ENCODE results near the gene RAB10.
"Not testable (repeated sequence)": the region's sequence is repeated elsewhere in the genome, so short reads cannot be mapped to it uniquely, and the experiment has no call there.

RAB10 gene

GRCh38 chr2:26157580-26157979 lies 123.7 kb downstream of the RAB10 start:
- no peak for DNase-seq (ENCODE audit: low spot score)

DNA sequence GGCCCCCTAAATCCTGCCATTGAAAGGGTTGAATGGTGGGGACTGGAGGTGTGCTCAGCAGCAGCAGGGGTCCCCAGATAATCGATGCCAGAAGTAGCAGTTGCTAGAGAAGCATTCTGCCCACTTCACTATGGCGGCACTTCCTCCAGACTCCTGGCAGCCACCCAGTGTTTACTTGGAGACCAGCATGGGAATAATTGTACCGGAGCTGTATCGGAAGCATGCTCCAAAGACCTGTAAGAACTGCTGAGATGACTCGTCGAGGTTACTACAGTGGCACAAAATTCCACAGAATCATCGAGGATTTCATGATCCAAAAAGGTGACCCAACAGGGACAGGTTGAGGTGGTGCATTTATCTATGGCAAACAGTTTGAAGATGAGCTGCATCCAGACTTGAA lies 128.0 kb downstream of the RAB10 start:
- no peak for DNase-seq (ENCODE audit: low spot score)

- DNase-seq (ENCODE audit: low spot score) = no peak
These were observed 129.1 kb downstream of the RAB10 start for GRCh38 chr2:26162963-26163362.

GRCh38 chr2:26164231-26164630 lies 130.3 kb downstream of the RAB10 start:
- no peak for DNase-seq (ENCODE audit: low spot score)

DNA sequence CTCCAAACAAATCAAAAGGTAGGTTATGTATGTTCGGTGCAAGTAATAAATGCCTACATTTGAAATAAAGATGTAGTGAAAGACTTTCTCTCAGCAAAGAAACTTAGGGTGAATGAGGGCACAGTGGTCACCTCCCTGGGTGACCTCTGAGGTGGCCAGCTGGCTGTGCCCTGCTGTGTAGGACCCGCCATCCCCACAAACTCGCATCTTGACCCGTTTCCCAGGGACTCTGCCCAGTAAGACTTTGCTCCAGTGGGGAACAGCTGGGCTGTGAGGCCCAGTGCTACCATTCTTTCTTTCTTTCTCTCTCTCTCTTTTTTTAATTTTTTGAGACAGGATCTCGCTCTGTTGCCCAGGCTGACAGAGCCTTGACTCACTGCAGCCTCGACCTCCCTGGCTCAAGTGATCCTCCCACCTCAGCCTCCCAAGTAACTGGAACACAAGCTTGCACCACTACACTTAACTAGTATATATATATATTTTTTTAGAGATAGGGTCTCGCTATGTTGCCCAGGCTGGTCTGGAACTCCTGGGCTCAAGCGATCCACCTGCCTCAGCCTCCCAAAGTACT lies 130.8 kb downstream of the RAB10 start:
- no peak for DNase-seq (ENCODE audit: low spot score)

GRCh38 chr2:26165403-26165802 lies 131.5 kb downstream of the RAB10 start:
- DNase-seq (ENCODE audit: low spot score) = no peak

- DNase-seq (ENCODE audit: low spot score) = not testable (repeated sequence)
These were observed 132.7 kb downstream of the RAB10 start for GRCh38 chr2:26166541-26166940.

GRCh38 chr2:26168785-26169184 lies 134.9 kb downstream of the RAB10 start:
- no peak for DNase-seq (ENCODE audit: low spot score)

GRCh38 chr2:26169226-26169625 lies 135.3 kb downstream of the RAB10 start:
- no peak for DNase-seq (ENCODE audit: low spot score)

DNA sequence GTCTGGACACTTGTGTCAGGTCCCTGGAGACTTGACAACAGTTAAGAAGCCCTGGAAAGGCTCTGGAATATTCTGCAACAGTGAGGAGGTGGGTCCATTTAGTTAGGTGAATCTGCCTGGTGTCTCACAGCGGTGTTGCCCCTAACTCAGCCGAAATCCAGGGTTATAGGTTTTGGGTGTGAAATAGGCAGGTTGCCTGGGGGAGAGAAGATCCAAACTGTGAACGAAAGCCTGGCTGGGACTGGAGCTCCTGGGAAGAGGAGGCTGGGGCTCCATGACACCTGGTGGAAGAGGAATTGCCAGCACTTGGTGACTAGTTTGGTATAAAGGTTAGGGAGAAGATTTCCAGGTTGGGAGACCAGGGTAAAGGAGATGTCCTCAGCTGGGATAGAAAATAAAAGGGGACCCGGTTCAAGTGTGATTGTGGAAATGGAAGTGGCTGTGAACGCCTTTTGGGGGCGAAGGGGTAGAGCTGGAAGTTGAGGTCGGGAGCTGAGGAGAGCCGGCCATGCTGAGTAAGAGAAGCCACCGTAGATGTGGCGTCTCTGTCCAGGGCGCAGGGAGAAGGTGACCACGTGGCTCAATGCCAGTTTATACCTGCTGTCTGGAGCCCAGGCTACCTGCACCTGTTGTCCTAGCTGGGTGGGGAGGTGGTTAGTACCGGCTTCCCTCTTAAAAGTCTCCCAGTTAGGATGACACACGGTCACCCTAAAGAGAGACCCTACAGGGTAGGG lies 136.0 kb downstream of the RAB10 start:
- no peak for DNase-seq (ENCODE audit: low spot score)

- no peak for DNase-seq (ENCODE audit: low spot score)
These were observed 136.9 kb downstream of the RAB10 start for GRCh38 chr2:26170795-26171194.

DNA sequence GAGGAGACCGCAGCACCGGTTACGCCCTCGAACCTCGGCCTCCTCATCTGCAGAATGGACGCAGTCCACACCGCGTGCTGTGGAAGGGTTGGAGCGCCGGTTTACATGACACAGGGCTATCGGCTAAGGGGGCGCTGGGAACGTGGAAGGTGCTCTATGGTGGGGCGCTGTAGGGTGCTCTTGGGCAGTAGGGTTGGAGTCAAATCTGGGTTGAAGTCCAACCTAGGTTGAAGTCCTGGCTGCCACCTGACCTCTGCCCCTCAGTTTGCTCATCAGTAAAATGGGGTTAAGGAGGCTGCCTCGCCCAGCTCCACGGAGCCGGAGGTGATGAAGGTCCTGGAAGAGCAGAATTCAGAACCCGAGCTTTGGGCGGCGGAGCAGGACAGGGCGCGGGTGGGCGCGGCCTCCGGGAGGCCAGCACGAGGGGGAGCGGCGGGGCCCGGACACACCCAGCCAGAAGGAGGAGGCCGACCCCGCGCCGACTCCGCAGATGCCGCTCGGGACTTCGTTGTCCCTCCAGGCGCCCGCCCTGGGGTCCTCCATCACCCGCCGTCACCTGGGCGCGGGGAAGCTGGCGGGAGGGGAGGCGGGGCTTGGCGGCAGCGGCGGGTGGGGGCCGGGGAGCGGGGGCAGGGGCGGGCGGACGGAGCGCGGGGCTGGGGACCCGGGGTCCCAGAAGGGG lies 138.4 kb downstream of the RAB10 start:
- no peak for DNase-seq (ENCODE audit: low spot score)

- DNase-seq (ENCODE audit: low spot score) = no peak
These were observed 139.2 kb downstream of the RAB10 start, which contains the start of gene GAREM2 for GRCh38 chr2:26172871-26173775. TSS of gene GAREM2 (plus strand) at chr2:26173088. CDS start at chr2:26173221, 133 bp downstream.

DNA sequence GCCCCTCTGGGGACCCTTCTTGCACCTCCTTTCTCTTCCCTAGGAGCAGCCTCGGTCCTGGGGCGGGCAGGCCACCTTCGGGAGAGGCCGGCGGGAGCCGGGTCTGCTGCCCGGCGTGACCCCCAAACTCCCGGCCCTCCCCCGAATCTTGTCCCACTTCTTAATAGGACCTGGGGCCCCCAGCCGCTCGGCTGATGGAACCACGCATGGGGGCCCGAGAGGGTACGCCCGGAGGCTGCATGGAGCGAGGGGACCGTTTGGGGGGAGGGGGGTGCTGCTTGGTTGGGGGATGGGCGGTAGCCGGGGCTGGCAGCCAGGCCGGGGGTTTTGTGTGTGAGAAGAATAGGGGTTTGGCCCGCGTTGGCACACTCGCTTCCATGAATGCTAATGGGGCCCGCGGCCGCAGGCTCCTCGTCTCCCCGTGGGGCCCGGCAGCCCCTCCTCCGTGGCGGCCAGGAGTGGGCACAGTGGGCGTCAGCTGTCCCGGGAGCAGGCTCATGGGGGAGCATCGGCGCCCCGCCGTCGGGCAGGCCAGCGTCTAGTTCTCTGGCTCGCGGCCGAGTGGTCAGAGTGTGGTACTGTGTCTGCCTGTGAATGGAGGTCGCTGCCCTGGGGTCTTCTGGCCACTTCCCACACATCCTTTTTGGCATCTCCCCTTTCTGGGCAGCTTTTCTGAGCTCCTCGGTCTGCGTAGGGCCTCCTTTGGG lies 140.0 kb downstream of the RAB10 start:
- no peak for DNase-seq (ENCODE audit: low spot score)

- DNase-seq (ENCODE audit: low spot score) = no peak
These were observed 141.0 kb downstream of the RAB10 start for GRCh38 chr2:26174691-26175465.

DNA sequence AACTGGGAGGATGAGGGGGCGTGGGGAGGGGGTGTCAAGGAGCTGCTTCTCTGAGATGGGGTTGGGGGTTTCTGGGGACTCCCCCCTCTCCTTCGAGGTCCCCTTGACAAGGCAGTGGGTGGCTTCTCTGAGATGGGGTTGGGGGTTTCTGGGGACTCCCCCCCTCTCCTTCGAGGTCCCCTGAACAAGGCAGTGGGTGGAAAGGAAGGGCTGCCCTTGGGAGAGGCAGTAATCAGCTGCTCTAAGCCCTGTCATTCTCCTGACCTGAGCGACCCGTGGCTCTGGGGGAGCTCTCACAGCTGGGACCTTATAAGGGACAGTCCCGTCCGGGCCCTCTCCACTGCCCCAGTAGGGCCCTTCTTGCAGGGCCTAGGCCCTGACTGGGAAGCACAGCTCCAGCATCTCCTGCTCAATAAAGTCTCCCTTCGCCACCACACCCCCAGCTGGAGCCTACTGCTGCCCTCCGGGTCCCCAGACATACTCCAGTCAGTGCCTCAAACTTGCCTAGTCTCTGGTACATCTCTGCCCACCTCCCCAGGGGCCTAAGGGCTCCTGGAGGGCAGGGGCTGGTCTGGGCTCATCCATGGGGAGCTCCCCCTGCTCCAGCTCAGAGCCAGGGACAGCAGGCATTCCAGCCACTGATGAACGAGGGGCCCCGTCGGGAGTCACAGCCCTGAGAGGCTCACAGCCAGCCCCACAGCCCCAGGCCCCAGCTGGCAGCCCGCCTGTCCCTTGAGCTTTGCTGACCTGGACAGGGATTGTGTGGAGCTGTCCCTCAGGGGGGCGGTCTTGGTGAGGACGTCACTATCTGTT lies 141.8 kb downstream of the RAB10 start:
- DNase-seq (ENCODE audit: low spot score) = no peak

GRCh38 chr2:26176279-26176615 lies 142.4 kb downstream of the RAB10 start:
- no peak for DNase-seq (ENCODE audit: low spot score)

DNA sequence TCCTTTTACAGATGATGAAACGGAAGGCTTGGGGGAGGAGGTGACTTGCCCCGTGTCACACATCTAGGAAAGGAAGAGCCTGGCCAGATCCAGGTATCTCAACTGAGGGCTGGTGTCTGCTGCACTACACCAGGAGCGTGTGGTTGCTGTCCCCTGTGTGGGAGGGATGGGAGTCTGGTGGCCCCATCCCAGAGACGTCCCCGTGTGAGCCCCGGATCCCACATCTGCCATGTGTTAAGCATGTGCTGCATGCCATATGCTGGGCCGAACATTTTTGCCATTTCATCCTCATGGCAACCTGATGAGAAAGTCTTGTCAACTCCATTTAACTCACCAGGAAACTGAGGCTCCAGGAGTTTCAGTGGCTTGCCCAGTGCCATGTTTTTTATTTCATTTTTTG lies 143.2 kb downstream of the RAB10 start:
- DNase-seq (ENCODE audit: low spot score) = no peak

DNA sequence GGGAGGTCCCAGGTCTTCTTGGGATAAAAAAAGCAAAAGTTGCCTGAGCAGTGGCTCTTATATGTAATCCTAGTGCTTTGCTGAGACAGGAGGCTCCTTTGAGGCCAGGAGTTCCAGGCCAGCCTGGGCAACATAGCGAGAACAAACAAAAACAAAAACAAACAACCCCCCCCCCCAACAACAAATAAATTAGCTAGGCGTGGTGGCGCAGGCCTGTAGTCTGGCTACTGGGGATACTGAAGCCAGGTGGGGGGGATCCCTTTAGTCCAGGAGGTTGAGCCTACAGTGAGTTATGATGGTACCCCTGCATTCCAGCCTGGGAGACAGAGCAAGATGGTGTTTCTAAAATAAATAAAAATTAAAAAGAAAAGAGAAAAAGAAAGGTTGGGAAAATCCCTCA lies 144.4 kb downstream of the RAB10 start:
- no peak for DNase-seq (ENCODE audit: low spot score)
